Measurements from ENCODE around the gene TIMELESS. TPM values are rescaled to one million over a fixed set of nuclear protein-coding genes. Genes with fewer than 3 reads are reported as not detected.

The TIMELESS gene
- total RNA-seq, 4 donors from 2014 or later, result 2.9 to 6.5 (median 3.7) TPM

- H3K4me3 ChIP-seq (ENCODE audit: low read depth, poor library complexity, severe bottlenecking), result peak within 1 kb of the TSS; percentile 30
- no peak for TF ChIP-seq POLR2A (IDR thresholded peaks at IDR 0.05)
- no peak for TF ChIP-seq CTCF (IDR thresholded peaks at IDR 0.05)
- 17 to 20% methylated on average over 52 to 56 of the region's 59 CpGs for WGBS, 2 donors
- DNase-seq (ENCODE audit: low spot score in 2 of 2), result peak; percentile 78 to 95
- intact Hi-C loops (cut with DNase I; ENCODE audit: low total_unique reads), result no loop called here
These were observed 39.1 kb upstream of the TIMELESS start, which contains the start of gene GLS2 for GRCh38 chr12:56488041-56488955. Gene GLS2 (minus strand): TSS chr12:56488161. CDS start chr12:56488118, 43 bp downstream.

- TF ChIP-seq POLR2A (IDR thresholded peaks at IDR 0.05) (no peak), CTCF (IDR thresholded peaks at IDR 0.05) (no peak)
- intact Hi-C loops (cut with DNase I; ENCODE audit: low total_unique reads), result no loop called here
- WGBS, 2 donors, result 5 to 8% methylated on average over 29 to 30 of the region's 44 CpGs
- peak overlapping the region; percentile 30 for H3K4me3 ChIP-seq (ENCODE audit: low read depth, poor library complexity, severe bottlenecking)
- DNase-seq (ENCODE audit: low spot score in 2 of 2), result peak; percentile 22 to 89
These were observed 38.3 kb upstream of the TIMELESS start for GRCh38 chr12:56487448-56488040.

- intact Hi-C loops (cut with DNase I; ENCODE audit: low total_unique reads), result no loop called here
- no peak overlapping the region for H3K4me3 ChIP-seq (ENCODE audit: low read depth, poor library complexity, severe bottlenecking)
- no peak for DNase-seq (ENCODE audit: low spot score in 2 of 2)
- TF ChIP-seq CTCF (IDR thresholded peaks at IDR 0.05) (no peak), POLR2A (IDR thresholded peaks at IDR 0.05) (no peak)
- WGBS, 2 donors, result 83 to 88% methylated on average over 12 of the region's 12 CpGs
These were observed 37.5 kb upstream of the TIMELESS start for GRCh38 chr12:56486694-56487093.

GRCh38 chr12:56484566-56484965 lies 35.3 kb upstream of the TIMELESS start:
- 86 to 94% methylated on average over 1 of the region's 1 CpG for WGBS, 2 donors
- no peak for DNase-seq (ENCODE audit: low spot score in 2 of 2)
- intact Hi-C loops (cut with DNase I; ENCODE audit: low total_unique reads), result no loop called here
- TF ChIP-seq CTCF (IDR thresholded peaks at IDR 0.05) (no peak), POLR2A (IDR thresholded peaks at IDR 0.05) (no peak)
- no peak overlapping the region for H3K4me3 ChIP-seq (ENCODE audit: low read depth, poor library complexity, severe bottlenecking)

- intact Hi-C loops (cut with DNase I; ENCODE audit: low total_unique reads), result no loop called here
- no peak for DNase-seq (ENCODE audit: low spot score in 2 of 2)
- H3K4me3 ChIP-seq (ENCODE audit: low read depth, poor library complexity, severe bottlenecking), result no peak overlapping the region
- no peak for TF ChIP-seq CTCF (IDR thresholded peaks at IDR 0.05)
- no peak for TF ChIP-seq POLR2A (IDR thresholded peaks at IDR 0.05)
- WGBS, 2 donors, result 96% methylated on average over 7 of the region's 7 CpGs
These were observed 30.4 kb upstream of the TIMELESS start for GRCh38 chr12:56479625-56480024.
